ENCODE results near the gene SPRING1. TPM values are rescaled to one million over a fixed set of nuclear protein-coding genes. Genes with fewer than 3 reads are reported as not detected.
A peak's percentile ranks its signal among the peaks of the same experiment; 100 is the strongest.

Gene SPRING1
- total and polyA plus RNA-seq, 5 donors from 2014 or later = 18.2 to 28.5 (median 22.8) TPM

- ATAC-seq (ENCODE audit: low read depth in 2 of 2) (no peak), DNase-seq (no peak)
- no peak overlapping the region for H3K27ac ChIP-seq (ENCODE audit: insufficient read depth, low read length, poor library complexity, severe bottlenecking)
- no peaks in the 10 kb centered on the region for H3K4me1 ChIP-seq (ENCODE audit: control insufficient read depth, insufficient read depth, low read length, poor library complexity, severe bottlenecking)
- no peaks in the 10 kb centered on the region for H3K9me3 ChIP-seq (ENCODE audit: control insufficient read depth in 2 of 2, low read length in 2 of 2)
- H3K36me3 Mint-ChIP-seq = no peaks in the 10 kb centered on the region
- no peak overlapping the region for H3K27ac Mint-ChIP-seq
- no peaks in the 10 kb centered on the region for H3K36me3 ChIP-seq (ENCODE audit: control insufficient read depth, insufficient read depth, low read length)
- no peaks in the 10 kb centered on the region for H3K9me3 Mint-ChIP-seq
- H3K27me3 Mint-ChIP-seq = peaks cover 14% of the 10 kb centered on the region
- no peak overlapping the region for H3K4me3 Mint-ChIP-seq
- peaks cover 0 to 3% (median 1%) of the 10 kb centered on the region in 4 donors for H3K4me1 Mint-ChIP-seq
- no peak overlapping the region for H3K4me3 ChIP-seq (ENCODE audit: low read depth, low read length)
- H3K27me3 ChIP-seq (ENCODE audit: control insufficient read depth, insufficient read depth, low read length) = no peaks in the 10 kb centered on the region
These were observed 37.8 kb downstream of the SPRING1 start for GRCh38 chr12:116700066-116700465.

GRCh38 chr12:116698554-116699075, 39.3 kb downstream of the SPRING1 start:
- no peak for ATAC-seq (ENCODE audit: low read depth in 2 of 2)
- H3K9me3 ChIP-seq (ENCODE audit: control insufficient read depth in 2 of 2, low read length in 2 of 2) = no peaks in the 10 kb centered on the region
- Mint-ChIP-seq H3K4me3 (no peak overlapping the region), H3K9me3 (peaks cover 0 to 1% (median 0%) of the 10 kb centered on the region in 7 donors), H3K27me3 (peaks cover 19% of the 10 kb centered on the region), H3K27ac (no peak overlapping the region), H3K4me1 (peaks cover 0 to 4% (median 1%) of the 10 kb centered on the region in 4 donors), H3K36me3 (no peaks in the 10 kb centered on the region)
- no peak overlapping the region for H3K4me3 ChIP-seq (ENCODE audit: low read depth, low read length)
- no peaks in the 10 kb centered on the region for H3K36me3 ChIP-seq (ENCODE audit: control insufficient read depth, insufficient read depth, low read length)
- no peak overlapping the region for H3K27ac ChIP-seq (ENCODE audit: insufficient read depth, low read length, poor library complexity, severe bottlenecking)
- H3K4me1 ChIP-seq (ENCODE audit: control insufficient read depth, insufficient read depth, low read length, poor library complexity, severe bottlenecking) = no peaks in the 10 kb centered on the region
- no peak for DNase-seq
- H3K27me3 ChIP-seq (ENCODE audit: control insufficient read depth, insufficient read depth, low read length) = no peaks in the 10 kb centered on the region

GRCh38 chr12:116698116-116698515, 39.8 kb downstream of the SPRING1 start:
- Histone ChIP-seq H3K4me1 (ENCODE audit: control insufficient read depth, insufficient read depth, low read length, poor library complexity, severe bottlenecking) (no peaks in the 10 kb centered on the region), H3K36me3 (ENCODE audit: control insufficient read depth, insufficient read depth, low read length) (no peaks in the 10 kb centered on the region), H3K27ac (ENCODE audit: insufficient read depth, low read length, poor library complexity, severe bottlenecking) (no peak overlapping the region), H3K9me3 (ENCODE audit: control insufficient read depth in 2 of 2, low read length in 2 of 2) (no peaks in the 10 kb centered on the region), H3K4me3 (ENCODE audit: low read depth, low read length) (no peak overlapping the region), H3K27me3 (ENCODE audit: control insufficient read depth, insufficient read depth, low read length) (peaks cover 1% of the 10 kb centered on the region)
- Mint-ChIP-seq H3K4me1 (peaks cover 0 to 2% (median 0%) of the 10 kb centered on the region in 4 donors), H3K27me3 (peaks cover 17% of the 10 kb centered on the region), H3K27ac (no peak overlapping the region), H3K9me3 (peaks cover 0 to 1% (median 0%) of the 10 kb centered on the region in 7 donors), H3K4me3 (no peak overlapping the region), H3K36me3 (no peaks in the 10 kb centered on the region)
- DNase-seq = no peak
- ATAC-seq (ENCODE audit: low read depth in 2 of 2) = no peak

GRCh38 chr12:116697716-116698115, 40.2 kb downstream of the SPRING1 start:
- no peaks in the 10 kb centered on the region for H3K4me1 ChIP-seq (ENCODE audit: control insufficient read depth, insufficient read depth, low read length, poor library complexity, severe bottlenecking)
- Mint-ChIP-seq H3K4me1 (peaks cover 0 to 2% (median 0%) of the 10 kb centered on the region in 4 donors), H3K4me3 (no peak overlapping the region), H3K36me3 (no peaks in the 10 kb centered on the region), H3K27me3 (peaks cover 16% of the 10 kb centered on the region), H3K27ac (no peak overlapping the region), H3K9me3 (peaks cover 0 to 1% (median 0%) of the 10 kb centered on the region in 7 donors)
- ATAC-seq (ENCODE audit: low read depth in 2 of 2) = no peak
- H3K27ac ChIP-seq (ENCODE audit: insufficient read depth, low read length, poor library complexity, severe bottlenecking) = no peak overlapping the region
- H3K9me3 ChIP-seq (ENCODE audit: control insufficient read depth in 2 of 2, low read length in 2 of 2) = no peaks in the 10 kb centered on the region
- no peaks in the 10 kb centered on the region for H3K36me3 ChIP-seq (ENCODE audit: control insufficient read depth, insufficient read depth, low read length)
- DNase-seq = no peak
- H3K27me3 ChIP-seq (ENCODE audit: control insufficient read depth, insufficient read depth, low read length) = peaks cover 2% of the 10 kb centered on the region
- H3K4me3 ChIP-seq (ENCODE audit: low read depth, low read length) = no peak overlapping the region

- no peak overlapping the region for H3K27ac Mint-ChIP-seq
- ATAC-seq (ENCODE audit: low read depth in 2 of 2) (no peak), DNase-seq (no peak)
- Histone ChIP-seq H3K27me3 (ENCODE audit: control insufficient read depth, insufficient read depth, low read length) (peaks cover 2% of the 10 kb centered on the region), H3K36me3 (ENCODE audit: control insufficient read depth, insufficient read depth, low read length) (no peaks in the 10 kb centered on the region), H3K27ac (ENCODE audit: insufficient read depth, low read length, poor library complexity, severe bottlenecking) (no peak overlapping the region), H3K4me3 (ENCODE audit: low read depth, low read length) (no peak overlapping the region), H3K9me3 (ENCODE audit: control insufficient read depth in 2 of 2, low read length in 2 of 2) (no peaks in the 10 kb centered on the region), H3K4me1 (ENCODE audit: control insufficient read depth, insufficient read depth, low read length, poor library complexity, severe bottlenecking) (no peaks in the 10 kb centered on the region)
- peaks cover 17% of the 10 kb centered on the region for H3K27me3 Mint-ChIP-seq
- H3K4me3 Mint-ChIP-seq = no peak overlapping the region
- H3K36me3 Mint-ChIP-seq = no peaks in the 10 kb centered on the region
- H3K4me1 Mint-ChIP-seq = peaks cover 0 to 2% (median 0%) of the 10 kb centered on the region in 4 donors
- peaks cover 0 to 1% (median 0%) of the 10 kb centered on the region in 7 donors for H3K9me3 Mint-ChIP-seq
These were observed 40.6 kb downstream of the SPRING1 start for GRCh38 chr12:116697305-116697704.

- Mint-ChIP-seq H3K27me3 (peaks cover 31% of the 10 kb centered on the region), H3K4me1 (peaks cover 0 to 2% (median 0%) of the 10 kb centered on the region in 4 donors), H3K36me3 (no peaks in the 10 kb centered on the region), H3K27ac (no peak overlapping the region), H3K4me3 (no peak overlapping the region), H3K9me3 (peaks cover 0 to 1% (median 0%) of the 10 kb centered on the region in 7 donors)
- DNase-seq = no peak
- Histone ChIP-seq H3K9me3 (ENCODE audit: control insufficient read depth in 2 of 2, low read length in 2 of 2) (no peaks in the 10 kb centered on the region), H3K27me3 (ENCODE audit: control insufficient read depth, insufficient read depth, low read length) (peaks cover 2% of the 10 kb centered on the region), H3K27ac (ENCODE audit: insufficient read depth, low read length, poor library complexity, severe bottlenecking) (no peak overlapping the region), H3K4me3 (ENCODE audit: low read depth, low read length) (no peak overlapping the region), H3K4me1 (ENCODE audit: control insufficient read depth, insufficient read depth, low read length, poor library complexity, severe bottlenecking) (no peaks in the 10 kb centered on the region), H3K36me3 (ENCODE audit: control insufficient read depth, insufficient read depth, low read length) (no peaks in the 10 kb centered on the region)
- no peak for ATAC-seq (ENCODE audit: low read depth in 2 of 2)
These were observed 42.5 kb downstream of the SPRING1 start for GRCh38 chr12:116695464-116695725.

- Histone ChIP-seq H3K9me3 (ENCODE audit: control insufficient read depth in 2 of 2, low read length in 2 of 2) (no peaks in the 10 kb centered on the region), H3K4me3 (ENCODE audit: low read depth, low read length) (no peak overlapping the region), H3K36me3 (ENCODE audit: control insufficient read depth, insufficient read depth, low read length) (no peaks in the 10 kb centered on the region), H3K27me3 (ENCODE audit: control insufficient read depth, insufficient read depth, low read length) (peaks cover 3% of the 10 kb centered on the region), H3K27ac (ENCODE audit: insufficient read depth, low read length, poor library complexity, severe bottlenecking) (no peak overlapping the region), H3K4me1 (ENCODE audit: control insufficient read depth, insufficient read depth, low read length, poor library complexity, severe bottlenecking) (no peaks in the 10 kb centered on the region)
- Mint-ChIP-seq H3K27me3 (peaks cover 27% of the 10 kb centered on the region), H3K4me3 (no peak overlapping the region), H3K27ac (peak overlapping the region in 1 of 3 donors; percentile 29), H3K36me3 (no peaks in the 10 kb centered on the region), H3K4me1 (peaks cover 0 to 2% (median 0%) of the 10 kb centered on the region in 4 donors), H3K9me3 (peaks cover 0 to 1% (median 0%) of the 10 kb centered on the region in 7 donors)
- DNase-seq (no peak), ATAC-seq (ENCODE audit: low read depth in 2 of 2) (no peak)
These were observed 43.0 kb downstream of the SPRING1 start for GRCh38 chr12:116694653-116695463.
